ENCODE data around the gene HAPSTR1.

DNA sequence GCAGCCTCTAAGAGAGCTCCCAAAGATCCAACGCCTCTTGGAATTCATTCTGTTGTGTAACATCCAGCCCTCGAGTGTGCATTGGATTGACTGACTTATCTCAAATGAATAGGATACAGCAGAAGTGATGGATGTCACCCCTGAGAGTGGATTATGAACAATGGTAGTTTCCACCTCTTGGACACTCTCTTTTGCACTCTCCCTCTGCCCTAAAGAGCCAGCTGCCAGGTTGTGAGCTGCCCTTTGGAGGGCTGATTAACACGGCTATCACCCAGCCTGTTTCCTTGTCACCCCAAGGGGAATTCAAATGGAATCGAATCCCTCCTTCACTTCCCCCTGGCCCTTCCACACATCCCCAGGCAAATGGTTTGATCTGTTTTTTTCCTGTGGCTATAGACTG lies 21.2 kb upstream of the HAPSTR1 start:
- TF ChIP-seq CTCF (IDR thresholded peaks at IDR 0.05) (no peak), EP300 (IDR thresholded peaks at IDR 0.05) (no peak)
